WERI-Rb-1 (cell line): Measurements from ENCODE around the gene ATG13.

Experiments
- DNase-seq: peaks from one replicate; pipeline ENCODE4 v3.0.0-alpha.2; 2020
- H3K27ac ChIP-seq: fragments of 250-450 bp; sonication (Bioruptor Pico); 2 replicates; pipeline ENCODE4 v1.5.1; 2020; ENCODE audit warnings: mild to moderate bottlenecking, moderate library complexity
- H3K27me3 ChIP-seq: fragments of 250-450 bp; sonication (Bioruptor Pico); 2 replicates; pipeline ENCODE4 v1.5.1; 2021; ENCODE audit warnings: mild to moderate bottlenecking, low read depth, moderate library complexity; ENCODE audit not compliant: insufficient read depth, severe bottlenecking
- H3K36me3 ChIP-seq: fragments of 250-450 bp; sonication (Bioruptor Pico); 2 replicates; pipeline ENCODE4 v1.5.1; 2020; ENCODE audit warnings: mild to moderate bottlenecking, moderate library complexity
- H3K4me3 ChIP-seq: 2 replicates; pipeline ENCODE4 v1.5.1; 2011; ENCODE audit warnings: low read depth, mild to moderate bottlenecking, control low read depth, low read length
- H3K9me3 ChIP-seq: fragments of 250-450 bp; sonication (Bioruptor Pico); 2 replicates; pipeline ENCODE4 v1.5.1; 2021; ENCODE audit warnings: mild to moderate bottlenecking, moderate library complexity; ENCODE audit not compliant: severe bottlenecking
- CTCF ChIP-seq: IDR thresholded peaks from 2 replicates; pipeline ENCODE4 v1.5.1; 2011; ENCODE audit warnings: low read depth, mild to moderate bottlenecking, control low read depth, inconsistent platforms, low read length

The ATG13 gene

GRCh38 chr11:46588131-46588530 is 29.2 kb upstream of the ATG13 start:
- H3K4me3 ChIP-seq = no peak overlapping the region
- no peak for TF ChIP-seq CTCF
- H3K36me3 ChIP-seq = peaks cover 14% of the 10 kb centered on the region
- no peak for DNase-seq
- H3K9me3 ChIP-seq = no peaks in the 10 kb centered on the region
- no peaks in the 10 kb centered on the region for H3K27me3 ChIP-seq
- H3K27ac ChIP-seq = peak overlapping the region; percentile 34; the same call in 1 of the 2 replicates

- DNase-seq = no peak
- no peak for TF ChIP-seq CTCF
- Histone ChIP-seq H3K36me3 (peaks cover 14% of the 10 kb centered on the region), H3K9me3 (no peaks in the 10 kb centered on the region), H3K27me3 (no peaks in the 10 kb centered on the region), H3K4me3 (no peak overlapping the region), H3K27ac (no peak overlapping the region)
Observed at GRCh38 chr11:46588915-46589314, 28.4 kb upstream of the ATG13 start.

GRCh38 chr11:46590740-46591605 is 26.4 kb upstream of the ATG13 start:
- H3K27ac ChIP-seq = no peak overlapping the region
- peaks cover 8% of the 10 kb centered on the region for H3K36me3 ChIP-seq
- no peak for TF ChIP-seq CTCF
- DNase-seq = no peak
- H3K9me3 ChIP-seq = no peaks in the 10 kb centered on the region
- H3K4me3 ChIP-seq = no peak overlapping the region
- H3K27me3 ChIP-seq = no peaks in the 10 kb centered on the region

GRCh38 chr11:46593550-46594373 is 23.6 kb upstream of the ATG13 start, which contains the start of gene AMBRA1:
TSS of gene AMBRA1 (minus strand) at chr11:46594023. CDS start at chr11:46548380, 45,643 bp downstream.
- Histone ChIP-seq H3K4me3 (peak within 1 kb of the TSS; percentile 96), H3K27me3 (no peaks in the 10 kb centered on the region), H3K27ac (peak within 1 kb of the TSS; percentile 72), H3K9me3 (no peaks in the 10 kb centered on the region), H3K36me3 (no peaks in the 10 kb centered on the region; the same call in 1 of the 2 replicates)
- no peak for TF ChIP-seq CTCF
- DNase-seq = peak; percentile 86

GRCh38 chr11:46594374-46594700 is 23.0 kb upstream of the ATG13 start:
- no peak for DNase-seq
- no peaks in the 10 kb centered on the region for H3K27me3 ChIP-seq
- peak overlapping the region; percentile 72 for H3K27ac ChIP-seq
- peak overlapping the region; percentile 96 for H3K4me3 ChIP-seq
- H3K36me3 ChIP-seq = no peaks in the 10 kb centered on the region; the same call in 1 of the 2 replicates
- H3K9me3 ChIP-seq = no peaks in the 10 kb centered on the region
- TF ChIP-seq CTCF = no peak
